HEK293T (cell line): ENCODE measurements around the gene INPP5D.

ENCODE experiments used
- CTCF ChIA-PET: fragments of 350-600 bp; formaldehyde crosslinking; extraction: SDS; loops from one replicate; lab custom pipeline; 2021; ENCODE audit warnings: antibody characterized with exemption, inconsistent platforms; lab: Yijun Ruan, JAX
- POLR2A ChIA-PET: fragments of 350-600 bp; formaldehyde crosslinking; extraction: SDS; loops from one replicate; lab custom pipeline; 2020; ENCODE audit warnings: antibody characterized with exemption, inconsistent platforms; lab: Yijun Ruan, JAX
- DNase-seq: peaks from one replicate; pipeline ENCODE4 v3.0.0; 2012; ENCODE audit warnings: mixed read lengths; ENCODE audit errors: extremely low spot score
- ARNT ChIP-seq: fragments of 450-650 bp; IDR thresholded peaks from 2 replicates; pipeline ENCODE4 v1.6.1; 2017; ENCODE audit warnings: mild to moderate bottlenecking
- BHLHE40 ChIP-seq: fragments of 450-650 bp; IDR thresholded peaks from 2 replicates; pipeline ENCODE4 v1.6.1; 2016; ENCODE audit warnings: mild to moderate bottlenecking, moderate library complexity, borderline replicate concordance
- CTBP1 ChIP-seq: fragments of 450-650 bp; IDR thresholded peaks from 2 replicates; pipeline ENCODE4 v1.6.1; 2016; ENCODE audit warnings: borderline replicate concordance
- ELF4 ChIP-seq: fragments of 450-650 bp; IDR thresholded peaks from 2 replicates; pipeline ENCODE4 v1.6.1; 2017; ENCODE audit warnings: antibody characterized with exemption
- FOXA1 ChIP-seq: fragments of 450-650 bp; IDR thresholded peaks from 2 replicates; pipeline ENCODE4 v1.6.1; 2016; ENCODE audit warnings: mild to moderate bottlenecking
- FOXK2 ChIP-seq: fragments of 450-650 bp; IDR thresholded peaks from 2 replicates; pipeline ENCODE4 v1.6.1; 2016; ENCODE audit warnings: mild to moderate bottlenecking
- FOXM1 ChIP-seq: fragments of 450-650 bp; IDR thresholded peaks from 2 replicates; pipeline ENCODE4 v1.6.1; 2017; ENCODE audit warnings: mild to moderate bottlenecking, borderline replicate concordance
- HDGF ChIP-seq: fragments of 450-650 bp; IDR thresholded peaks from 2 replicates; pipeline ENCODE4 v1.6.1; 2017; ENCODE audit warnings: antibody characterized with exemption, borderline replicate concordance
- L3MBTL2 ChIP-seq: fragments of 450-650 bp; conservative IDR thresholded peaks from 2 replicates; pipeline ENCODE4 v1.6.1; 2016; ENCODE audit warnings: mild to moderate bottlenecking
- LEF1 ChIP-seq: fragments of 450-650 bp; IDR thresholded peaks from 2 replicates; pipeline ENCODE4 v1.6.1; 2017; ENCODE audit warnings: mild to moderate bottlenecking, borderline replicate concordance
- NFRKB ChIP-seq: fragments of 450-650 bp; IDR thresholded peaks from 2 replicates; pipeline ENCODE4 v1.6.1; 2016; ENCODE audit warnings: mild to moderate bottlenecking, moderate library complexity
- SP1 ChIP-seq: fragments of 450-650 bp; IDR thresholded peaks from 2 replicates; pipeline ENCODE4 v1.6.1; 2017
- SUZ12 ChIP-seq: fragments of 450-650 bp; IDR thresholded peaks from 2 replicates; pipeline ENCODE4 v1.6.1; 2016; ENCODE audit warnings: mild to moderate bottlenecking
- TARDBP ChIP-seq: fragments of 450-650 bp; IDR thresholded peaks from 2 replicates; pipeline ENCODE4 v1.6.1; 2016
- ZNF384 ChIP-seq: fragments of 450-650 bp; IDR thresholded peaks from 2 replicates; pipeline ENCODE4 v1.6.1; 2016
- TF ChIP-seq, protein P1 (sequence below): fragments of 450-650 bp; IDR thresholded peaks from 2 replicates; pipeline ENCODE4 v1.6.1; 2016

INPP5D gene

GRCh38 chr2:233124421-233125080, 64.4 kb downstream of the INPP5D start:
- CTCF ChIA-PET: no interaction called here
- no peak for DNase-seq
- POLR2A ChIA-PET: no interaction called here
- TF ChIP-seq NFRKB: no peak
- TF ChIP-seq ARNT: no peak
- TF ChIP-seq, protein P1, sequence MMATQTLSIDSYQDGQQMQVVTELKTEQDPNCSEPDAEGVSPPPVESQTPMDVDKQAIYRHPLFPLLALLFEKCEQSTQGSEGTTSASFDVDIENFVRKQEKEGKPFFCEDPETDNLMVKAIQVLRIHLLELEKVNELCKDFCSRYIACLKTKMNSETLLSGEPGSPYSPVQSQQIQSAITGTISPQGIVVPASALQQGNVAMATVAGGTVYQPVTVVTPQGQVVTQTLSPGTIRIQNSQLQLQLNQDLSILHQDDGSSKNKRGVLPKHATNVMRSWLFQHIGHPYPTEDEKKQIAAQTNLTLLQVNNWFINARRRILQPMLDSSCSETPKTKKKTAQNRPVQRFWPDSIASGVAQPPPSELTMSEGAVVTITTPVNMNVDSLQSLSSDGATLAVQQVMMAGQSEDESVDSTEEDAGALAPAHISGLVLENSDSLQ: no peak
- TF ChIP-seq SP1: no peak
- no peak for TF ChIP-seq FOXA1
- TF ChIP-seq L3MBTL2: no peak
- no peak for TF ChIP-seq BHLHE40

DNA sequence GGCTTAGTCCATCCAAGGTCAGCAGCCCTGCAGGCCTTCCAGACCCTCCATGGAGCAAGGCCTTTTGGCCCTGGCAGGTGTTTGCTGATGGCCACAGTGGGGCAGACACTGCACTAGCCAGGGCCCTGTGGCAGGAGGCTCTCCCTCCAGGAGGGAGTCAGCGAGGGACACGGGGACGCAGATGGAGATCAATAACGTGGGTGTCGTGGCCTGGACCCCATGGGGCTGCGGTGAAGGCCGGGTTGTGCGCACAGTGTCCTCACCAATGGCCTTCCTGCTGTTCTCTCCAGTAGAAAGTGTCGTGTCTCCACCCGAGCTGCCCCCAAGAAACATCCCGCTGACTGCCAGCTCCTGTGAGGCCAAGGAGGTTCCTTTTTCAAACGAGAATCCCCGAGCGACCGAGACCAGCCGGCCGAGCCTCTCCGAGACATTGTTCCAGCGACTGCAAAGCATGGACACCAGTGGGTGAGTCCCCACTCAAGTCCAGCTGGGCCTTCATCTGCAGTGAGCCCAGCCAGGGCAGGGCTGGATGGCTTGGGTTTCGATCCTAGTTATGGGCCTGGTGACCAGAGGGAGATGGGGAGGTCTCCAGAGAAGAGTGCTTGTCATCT, 65.4 kb downstream of the INPP5D start:
- CTCF ChIA-PET: no interaction called here
- TF ChIP-seq TARDBP (no peak), HDGF (no peak), NFRKB (no peak), SUZ12 (no peak), FOXA1 (no peak), CTBP1 (no peak), ZNF384 (no peak), BHLHE40 (no peak), L3MBTL2 (no peak), SP1 (no peak), LEF1 (no peak), ARNT (no peak), ELF4 (no peak), FOXK2 (no peak), FOXM1 (no peak)
- TF ChIP-seq, protein P1: no peak
- POLR2A ChIA-PET: no interaction called here
- DNase-seq: no peak

GRCh38 chr2:233129351-233129978, 69.3 kb downstream of the INPP5D start:
- DNase-seq: peak; percentile 62
- CTCF ChIA-PET: interaction anchor here (1.0 to 1.1 kb wide), 2 partner anchors 13 to 14 kb away, joined by 3 to 5 read pairs; no protein-coding TSS in a partner anchor

DNA sequence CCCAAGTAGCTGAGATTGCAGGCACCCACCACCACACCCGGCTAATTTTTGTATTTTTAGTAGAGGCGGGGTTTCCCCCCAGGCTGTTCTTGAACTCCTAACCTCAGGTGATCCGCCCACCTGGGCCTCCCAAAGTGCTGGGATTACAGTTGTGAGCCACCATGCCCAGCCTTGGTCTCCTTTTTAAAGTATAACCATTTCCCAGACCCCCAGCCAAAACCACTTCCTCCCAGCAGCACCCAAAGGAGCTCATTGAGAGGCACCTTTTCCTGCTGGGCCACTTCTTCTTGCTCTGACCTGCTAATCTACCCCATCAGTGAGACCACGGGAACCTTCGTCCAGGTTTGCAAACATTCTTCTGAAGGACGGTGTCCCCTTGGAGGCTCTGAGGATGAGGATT, 69.9 kb downstream of the INPP5D start:
- POLR2A ChIA-PET: no interaction called here
- TF ChIP-seq FOXK2: no peak
- no peak for TF ChIP-seq NFRKB
- no peak for TF ChIP-seq L3MBTL2
- TF ChIP-seq ARNT: no peak
- TF ChIP-seq, protein P1: no peak
- TF ChIP-seq SP1: no peak
- TF ChIP-seq ELF4: no peak
- TF ChIP-seq FOXM1: no peak
- no peak for TF ChIP-seq BHLHE40
- no peak for TF ChIP-seq CTBP1
- no peak for TF ChIP-seq TARDBP
- no peak for TF ChIP-seq HDGF
- no peak for TF ChIP-seq ZNF384
- TF ChIP-seq LEF1: no peak
- no peak for TF ChIP-seq SUZ12
- TF ChIP-seq FOXA1: no peak

More at GRCh38 chr2:233129351-233129978, 69.3 kb downstream of the INPP5D start:
- TF ChIP-seq LEF1 (no peak), NFRKB (no peak), FOXK2 (no peak), HDGF (no peak), ZNF384 (no peak), FOXA1 (no peak), BHLHE40 (no peak), ELF4 (no peak), L3MBTL2 (no peak), TARDBP (no peak)
- POLR2A ChIA-PET: no interaction called here

GRCh38 chr2:233130481-233131020, 70.4 kb downstream of the INPP5D start:
- no peak for DNase-seq
- TF ChIP-seq NFRKB: no peak
- ChIA-PET CTCF (interaction anchor here (0.7 to 1.0 kb wide), 2 partner anchors 12 to 70 kb away, joined by 5 read pairs; partner anchors contain the start of gene INPP5D), POLR2A (no interaction called here)

More for the DNA sequence above, 69.9 kb downstream of the INPP5D start:
- CTCF ChIA-PET: interaction anchor here (0.7 to 1.0 kb wide), 2 partner anchors 13 to 70 kb away, joined by 5 read pairs; partner anchors contain the start of gene INPP5D
- DNase-seq: no peak
